ENCODE measurements around the gene DCAF5.

Gene DCAF5

DNA sequence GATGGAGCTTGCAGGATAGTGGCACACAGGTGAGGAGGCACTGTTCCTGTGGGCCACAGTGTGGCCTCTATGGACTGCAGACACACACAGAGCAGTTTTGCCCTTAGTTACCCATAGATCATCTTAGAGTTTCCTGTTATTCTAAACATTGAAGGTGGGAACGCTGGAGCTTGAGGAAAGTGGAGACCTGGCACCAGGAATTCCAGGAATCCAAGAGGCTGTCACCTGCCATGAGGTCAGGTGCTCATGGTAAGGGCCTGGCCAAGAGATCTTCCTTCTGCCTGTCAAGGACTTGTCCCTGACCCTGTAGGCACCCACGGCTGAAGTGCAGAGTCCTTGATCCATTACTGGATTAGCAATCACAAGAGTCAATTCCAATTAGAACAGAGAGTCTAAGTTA is 108.6 kb downstream of the DCAF5 start:
- no peaks in the 10 kb centered on the region for H3K36me3 Mint-ChIP-seq (ENCODE audit: low read depth)
- H3K27ac Mint-ChIP-seq: no peak overlapping the region
- TF ChIP-seq, protein P1, sequence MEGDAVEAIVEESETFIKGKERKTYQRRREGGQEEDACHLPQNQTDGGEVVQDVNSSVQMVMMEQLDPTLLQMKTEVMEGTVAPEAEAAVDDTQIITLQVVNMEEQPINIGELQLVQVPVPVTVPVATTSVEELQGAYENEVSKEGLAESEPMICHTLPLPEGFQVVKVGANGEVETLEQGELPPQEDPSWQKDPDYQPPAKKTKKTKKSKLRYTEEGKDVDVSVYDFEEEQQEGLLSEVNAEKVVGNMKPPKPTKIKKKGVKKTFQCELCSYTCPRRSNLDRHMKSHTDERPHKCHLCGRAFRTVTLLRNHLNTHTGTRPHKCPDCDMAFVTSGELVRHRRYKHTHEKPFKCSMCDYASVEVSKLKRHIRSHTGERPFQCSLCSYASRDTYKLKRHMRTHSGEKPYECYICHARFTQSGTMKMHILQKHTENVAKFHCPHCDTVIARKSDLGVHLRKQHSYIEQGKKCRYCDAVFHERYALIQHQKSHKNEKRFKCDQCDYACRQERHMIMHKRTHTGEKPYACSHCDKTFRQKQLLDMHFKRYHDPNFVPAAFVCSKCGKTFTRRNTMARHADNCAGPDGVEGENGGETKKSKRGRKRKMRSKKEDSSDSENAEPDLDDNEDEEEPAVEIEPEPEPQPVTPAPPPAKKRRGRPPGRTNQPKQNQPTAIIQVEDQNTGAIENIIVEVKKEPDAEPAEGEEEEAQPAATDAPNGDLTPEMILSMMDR (IDR thresholded peaks at IDR 0.05): no peak
- H3K27me3 Mint-ChIP-seq (ENCODE audit: low read depth, poor library complexity): peaks cover 11% of the 10 kb centered on the region
- H3K4me1 Mint-ChIP-seq: peaks cover 46% of the 10 kb centered on the region
- H3K4me3 Mint-ChIP-seq: no peak overlapping the region
- no peak for DNase-seq
- H3K9me3 Mint-ChIP-seq: no peaks in the 10 kb centered on the region

DNA sequence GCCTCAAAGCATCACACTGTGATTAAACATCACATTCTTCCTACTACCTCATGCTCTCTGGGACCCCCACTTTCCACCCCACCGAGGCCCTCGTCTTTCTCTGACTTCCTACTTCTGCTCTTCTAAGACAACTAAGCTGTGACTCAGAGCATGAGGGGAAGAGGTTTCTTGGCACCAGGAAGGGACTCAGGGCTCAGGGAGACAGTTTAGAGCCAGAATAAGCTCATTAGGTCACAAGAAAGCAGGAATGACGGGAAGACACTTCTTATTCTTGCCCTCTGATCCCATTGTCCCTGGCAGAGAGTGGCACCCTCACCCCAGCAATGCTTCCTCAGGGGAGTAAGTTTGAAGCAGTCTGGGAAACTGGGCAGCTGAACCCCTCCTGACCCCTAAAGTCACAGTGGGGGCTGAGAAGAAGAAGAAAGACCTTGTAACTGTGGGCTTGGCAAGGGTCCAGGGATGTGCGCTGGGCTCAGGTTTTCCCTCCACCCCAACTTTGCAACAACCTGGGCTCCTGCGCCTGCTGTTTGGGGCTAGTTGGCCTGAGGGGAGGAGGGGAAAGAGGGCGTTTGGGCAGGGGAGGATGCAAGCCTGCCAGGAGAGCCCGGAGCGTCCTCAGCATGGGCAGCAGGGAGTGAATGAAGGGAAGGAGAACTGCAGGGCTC is 109.2 kb downstream of the DCAF5 start:
- Mint-ChIP-seq H3K9me3 (no peaks in the 10 kb centered on the region), H3K27me3 (ENCODE audit: low read depth, poor library complexity) (peaks cover 14% of the 10 kb centered on the region), H3K4me1 (peaks cover 52% of the 10 kb centered on the region), H3K27ac (no peak overlapping the region), H3K36me3 (ENCODE audit: low read depth) (no peaks in the 10 kb centered on the region), H3K4me3 (no peak overlapping the region)
- DNase-seq: no peak
- TF ChIP-seq, protein P1 (IDR thresholded peaks at IDR 0.05): no peak

- no peak overlapping the region for H3K4me3 Mint-ChIP-seq
- H3K27ac Mint-ChIP-seq: no peak overlapping the region
- H3K36me3 Mint-ChIP-seq (ENCODE audit: low read depth): no peaks in the 10 kb centered on the region
- TF ChIP-seq, protein P1 (IDR thresholded peaks at IDR 0.05): no peak
- H3K27me3 Mint-ChIP-seq (ENCODE audit: low read depth, poor library complexity): peaks cover 18% of the 10 kb centered on the region
- no peak for DNase-seq
- peaks cover 57% of the 10 kb centered on the region for H3K4me1 Mint-ChIP-seq
- no peaks in the 10 kb centered on the region for H3K9me3 Mint-ChIP-seq
Measured at GRCh38 chr14:69042787-69043444, 110.0 kb downstream of the DCAF5 start.

GRCh38 chr14:69042299-69042698 is 110.6 kb downstream of the DCAF5 start:
- Mint-ChIP-seq H3K36me3 (ENCODE audit: low read depth) (no peaks in the 10 kb centered on the region), H3K4me1 (peaks cover 60% of the 10 kb centered on the region)

DNA sequence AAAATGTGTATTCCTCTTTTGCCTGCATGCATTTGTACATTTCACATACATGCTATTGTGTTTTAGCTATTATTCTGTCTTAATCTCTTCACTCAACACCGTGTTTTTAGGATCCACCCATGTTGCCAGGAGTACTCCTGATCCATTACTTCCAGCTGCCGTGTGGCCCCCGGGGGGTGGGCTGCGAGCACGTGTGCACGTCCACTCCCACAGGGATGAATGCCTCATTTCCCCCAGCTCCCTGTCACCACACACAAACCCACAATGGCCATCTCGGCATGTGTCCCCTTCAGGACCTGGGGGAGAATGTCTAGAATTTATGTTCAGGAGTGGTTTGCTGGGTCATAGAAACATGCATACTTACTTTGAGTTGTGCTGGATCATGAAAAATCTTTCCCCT is 111.1 kb downstream of the DCAF5 start:
- TF ChIP-seq, protein P1 (IDR thresholded peaks at IDR 0.05): no peak
- peaks cover 18% of the 10 kb centered on the region for H3K27me3 Mint-ChIP-seq (ENCODE audit: low read depth, poor library complexity)
- no peak overlapping the region for H3K4me3 Mint-ChIP-seq
- H3K4me1 Mint-ChIP-seq: peaks cover 65% of the 10 kb centered on the region
- no peak overlapping the region for H3K27ac Mint-ChIP-seq
- H3K36me3 Mint-ChIP-seq (ENCODE audit: low read depth): no peaks in the 10 kb centered on the region
- no peaks in the 10 kb centered on the region for H3K9me3 Mint-ChIP-seq
- no peak for DNase-seq

More at GRCh38 chr14:69042299-69042698, 110.6 kb downstream of the DCAF5 start:
- TF ChIP-seq, protein P1 (IDR thresholded peaks at IDR 0.05): no peak
- no peak for DNase-seq
- H3K4me3 Mint-ChIP-seq: no peak overlapping the region
- H3K9me3 Mint-ChIP-seq: no peaks in the 10 kb centered on the region
- H3K27ac Mint-ChIP-seq: no peak overlapping the region
- H3K27me3 Mint-ChIP-seq (ENCODE audit: low read depth, poor library complexity): peaks cover 18% of the 10 kb centered on the region

DNA sequence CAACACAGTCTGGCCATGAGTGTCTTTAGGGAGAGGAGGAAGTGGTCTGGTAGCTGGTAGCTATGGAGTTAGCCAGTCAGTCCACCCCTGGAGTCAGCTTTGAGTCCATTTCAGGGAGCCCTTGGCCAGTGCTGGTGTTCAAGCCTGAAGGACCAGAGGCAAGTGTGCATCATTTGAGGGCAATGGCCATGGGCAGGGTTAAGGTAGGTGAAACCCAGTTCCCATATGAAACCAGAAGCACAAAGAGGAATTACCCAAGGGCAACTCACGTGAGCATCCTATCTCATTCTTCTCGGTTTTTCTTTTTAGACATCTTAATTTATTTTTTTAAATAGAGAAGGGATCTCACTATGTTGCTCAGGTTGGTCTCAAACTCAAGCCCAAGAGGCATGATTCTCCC is 112.6 kb downstream of the DCAF5 start:
- H3K4me1 Mint-ChIP-seq: peaks cover 53% of the 10 kb centered on the region

More for the DNA sequence above, 112.6 kb downstream of the DCAF5 start:
- Mint-ChIP-seq H3K27me3 (ENCODE audit: low read depth, poor library complexity) (peaks cover 18% of the 10 kb centered on the region), H3K4me3 (no peak overlapping the region), H3K9me3 (no peaks in the 10 kb centered on the region), H3K36me3 (ENCODE audit: low read depth) (no peaks in the 10 kb centered on the region), H3K27ac (no peak overlapping the region)
- no peak for DNase-seq
- TF ChIP-seq, protein P1 (IDR thresholded peaks at IDR 0.05): no peak

Measured in nephron progenitor cell (in vitro differentiated cells).